Neuronal stem cell (in vitro differentiated cells): ENCODE results near the gene FATE1.
A peak's percentile ranks its signal among the peaks of the same experiment; 100 is the strongest.
"Not testable (repeated sequence)": the region's sequence is repeated elsewhere in the genome, so short reads cannot be mapped to it uniquely, and the experiment has no call there.

Source experiments
- DNase-seq: peaks from one replicate; pipeline ENCODE4 v3.0.0-alpha.2; 2013; ENCODE audit warnings: low spot score
- H2AFZ ChIP-seq: one replicate; pipeline ENCODE4 v1.6.1; 2013; ENCODE audit warnings: mild to moderate bottlenecking, low read length, inconsistent platforms
- H2AK5ac ChIP-seq: 2 replicates; pipeline ENCODE4 v1.6.1; 2013; ENCODE audit warnings: low read depth, mild to moderate bottlenecking, inconsistent platforms, low read length, moderate library complexity, mixed read lengths
- H2BK120ac ChIP-seq: 2 replicates; pipeline ENCODE4 v1.6.1; 2013; ENCODE audit warnings: low read depth, mild to moderate bottlenecking, inconsistent platforms, low read length, moderate library complexity, mixed read lengths
- H2BK12ac ChIP-seq: one replicate; pipeline ENCODE4 v1.6.1; 2013; ENCODE audit warnings: low read length, inconsistent platforms
- H2BK15ac ChIP-seq: 2 replicates; pipeline ENCODE4 v1.6.1; 2013; ENCODE audit warnings: mild to moderate bottlenecking, low read length, inconsistent platforms, mixed read lengths
- H2BK5ac ChIP-seq: one replicate; pipeline ENCODE4 v1.6.1; 2013; ENCODE audit warnings: inconsistent platforms, mild to moderate bottlenecking, low read length, moderate library complexity
- H3K14ac ChIP-seq: one replicate; pipeline ENCODE4 v1.6.1; 2013; ENCODE audit warnings: low read length, inconsistent platforms
- H3K18ac ChIP-seq: 2 replicates; pipeline ENCODE4 v1.6.1; 2013; ENCODE audit warnings: low read length, inconsistent platforms
- H3K23ac ChIP-seq: 2 replicates; pipeline ENCODE4 v1.6.1; 2013; ENCODE audit warnings: low read depth, mild to moderate bottlenecking, mixed read lengths, low read length, inconsistent platforms; ENCODE audit not compliant: poor library complexity
- H3K27ac ChIP-seq: replicated peaks from 3 replicates; pipeline ENCODE4 v1.5.1; 2013; ENCODE audit warnings: low read length, inconsistent platforms
- H3K27me3 ChIP-seq, 3 experiments: 2 replicates each; pipeline ENCODE4 v1.6.1; 2013; ENCODE audit warnings: low read length in 3 of 3, mild to moderate bottlenecking in 2 of 3, inconsistent platforms in 1 of 3, low read depth in 1 of 3, mixed read lengths in 1 of 3, moderate library complexity in 1 of 3; ENCODE audit not compliant: control insufficient read depth in 3 of 3, insufficient read depth in 3 of 3
- H3K36me3 ChIP-seq, 2 donors: replicated peaks in 1 of 2; 2 replicates each; pipeline ENCODE4 v1.6.1; 2013; ENCODE audit warnings: low read length in 2 of 2; ENCODE audit not compliant: control insufficient read depth in 2 of 2, insufficient read depth in 2 of 2
- H3K4ac ChIP-seq: 2 replicates; pipeline ENCODE4 v1.6.1; 2013; ENCODE audit warnings: inconsistent platforms, mild to moderate bottlenecking, low read length, moderate library complexity
- H3K4me1 ChIP-seq, 2 donors: 1 replicate in 1 of 2; 2 replicates in 1 of 2; pipeline ENCODE4 v1.6.1; 2013; ENCODE audit warnings: low read length in 2 of 2, low read depth in 1 of 2; ENCODE audit not compliant: control insufficient read depth in 2 of 2, insufficient read depth in 1 of 2
- H3K4me2 ChIP-seq: one replicate; pipeline ENCODE4 v1.6.1; 2013; ENCODE audit warnings: mild to moderate bottlenecking, low read length, inconsistent platforms; ENCODE audit not compliant: insufficient read depth, poor library complexity, severe bottlenecking
- H3K4me3 ChIP-seq, 2 donors: 2 replicates each; pipeline ENCODE4 v1.5.1; 2013; ENCODE audit warnings: low read length in 2 of 2, mild to moderate bottlenecking in 2 of 2, inconsistent platforms in 1 of 2, moderate library complexity in 1 of 2
- H3K79me1 ChIP-seq: one replicate; pipeline ENCODE4 v1.6.1; 2013; ENCODE audit warnings: low read depth, mild to moderate bottlenecking, inconsistent platforms, low read length, moderate library complexity
- H3K9ac ChIP-seq: one replicate; pipeline ENCODE4 v1.6.1; 2013; ENCODE audit warnings: mild to moderate bottlenecking, low read depth, low read length, inconsistent platforms; ENCODE audit not compliant: poor library complexity
- H3K9me3 ChIP-seq, 2 donors: replicated peaks in 1 of 2; 2 replicates each; pipeline versions ENCODE3 to v1.6.1; 2013; ENCODE audit warnings: low read length in 2 of 2, mild to moderate bottlenecking in 2 of 2, inconsistent platforms in 1 of 2, low read depth in 1 of 2, mixed read lengths in 1 of 2, moderate library complexity in 1 of 2; ENCODE audit not compliant: control insufficient read depth in 2 of 2, insufficient read depth in 1 of 2
- H4K8ac ChIP-seq: one replicate; pipeline ENCODE4 v1.6.1; 2013; ENCODE audit warnings: low read depth, mild to moderate bottlenecking, inconsistent platforms, low read length, moderate library complexity
- H4K91ac ChIP-seq: one replicate; pipeline ENCODE4 v1.6.1; 2013; ENCODE audit warnings: low read length, low read depth, mild to moderate bottlenecking, inconsistent platforms; ENCODE audit not compliant: poor library complexity
- WGBS, 2 donors: extraction: QIAGEN DNeasy Blood & Tissue Kit; methylation state at CpG; one replicate each; pipeline ENCODE4 v1.1.7; 2013; ENCODE audit warnings: missing lambda C conversion rate in 2 of 2, mixed read lengths in 1 of 2; ENCODE audit not compliant: insufficient read length in 2 of 2, insufficient replicate concordance in 1 of 2; ENCODE audit errors: extremely low coverage in 2 of 2; 5-methylcytosine and 5-hydroxymethylcytosine counted together

Gene FATE1

GRCh38 chrX:151694121-151694520 is 21.7 kb upstream of the FATE1 start:
- no CpG with 5 or more reads among the region's 12 CpGs for WGBS, 2 donors

GRCh38 chrX:151694661-151695582 is 20.9 kb upstream of the FATE1 start, which contains the start of gene PRRG3:
PRRG3 (plus strand) TSS chrX:151695458; CDS start chrX:151698815, 3,357 bp downstream.
- Histone ChIP-seq H3K4me3 (peak within 1 kb of the TSS in 1 of 2 donors; percentile 85), H4K8ac (no peak within 1 kb of the TSS), H3K18ac (peak within 1 kb of the TSS; percentile 92), H3K27ac (no peak within 1 kb of the TSS), H3K9ac (peak within 1 kb of the TSS; percentile 81), H3K79me1 (no peaks in the 10 kb centered on the region), H2BK120ac (no peak within 1 kb of the TSS), H3K4me2 (peak within 1 kb of the TSS; percentile 43), H3K27me3 (peaks cover 0 to 32% (median 0%) of the 10 kb centered on the region in 3 experiments), H3K23ac (no peak within 1 kb of the TSS), H2BK15ac (peak within 1 kb of the TSS; percentile 58), H3K4ac (no peak within 1 kb of the TSS), H3K9me3 (no peaks in the 10 kb centered on the region), H2AK5ac (no peak within 1 kb of the TSS), H4K91ac (no peak within 1 kb of the TSS), H3K36me3 (no peaks in the 10 kb centered on the region), H2BK12ac (no peak within 1 kb of the TSS), H2BK5ac (no peak within 1 kb of the TSS), H2AFZ (no peak within 1 kb of the TSS), H3K14ac (peak within 1 kb of the TSS; percentile 38), H3K4me1 (peaks cover 0 to 4% of the 10 kb centered on the region in 2 donors)
- no CpG with 5 or more reads among the region's 100 CpGs for WGBS, 2 donors
- no peak for DNase-seq

More at GRCh38 chrX:151694121-151694520, 21.7 kb upstream of the FATE1 start:
- Histone ChIP-seq H2BK120ac (no peak overlapping the region), H2AFZ (no peak overlapping the region), H3K18ac (no peak overlapping the region), H3K9me3 (no peaks in the 10 kb centered on the region), H3K9ac (no peak overlapping the region), H2AK5ac (no peak overlapping the region), H3K14ac (no peak overlapping the region), H3K79me1 (no peaks in the 10 kb centered on the region), H3K4me1 (peaks cover 0 to 4% of the 10 kb centered on the region in 2 donors), H4K8ac (no peak overlapping the region), H3K27me3 (peaks cover 0 to 32% (median 0%) of the 10 kb centered on the region in 3 experiments), H2BK12ac (no peak overlapping the region), H3K4me3 (no peak overlapping the region), H2BK5ac (no peak overlapping the region), H4K91ac (no peak overlapping the region), H3K36me3 (no peaks in the 10 kb centered on the region), H3K23ac (no peak overlapping the region), H2BK15ac (peak overlapping the region; percentile 58), H3K4me2 (no peak overlapping the region), H3K27ac (no peak overlapping the region), H3K4ac (no peak overlapping the region)
- no peak for DNase-seq

GRCh38 chrX:151695583-151696340 is 20.1 kb upstream of the FATE1 start:
- Histone ChIP-seq H4K91ac (no peak overlapping the region), H2AFZ (no peak overlapping the region), H2BK5ac (no peak overlapping the region), H2BK15ac (no peak overlapping the region), H3K4ac (no peak overlapping the region), H3K79me1 (no peaks in the 10 kb centered on the region), H3K18ac (peak overlapping the region; percentile 57), H3K9me3 (no peaks in the 10 kb centered on the region), H2BK120ac (no peak overlapping the region), H2AK5ac (no peak overlapping the region), H3K14ac (no peak overlapping the region), H3K27ac (no peak overlapping the region), H4K8ac (no peak overlapping the region), H3K4me3 (peak overlapping the region in 1 of 2 donors; percentile 85), H3K23ac (no peak overlapping the region), H3K9ac (peak overlapping the region; percentile 60), H3K36me3 (no peaks in the 10 kb centered on the region), H2BK12ac (no peak overlapping the region), H3K27me3 (peaks cover 0 to 32% (median 0%) of the 10 kb centered on the region in 3 experiments), H3K4me2 (peak overlapping the region; percentile 43), H3K4me1 (peaks cover 0 to 4% of the 10 kb centered on the region in 2 donors)
- no peak for DNase-seq
- WGBS, 2 donors = no CpG with 5 or more reads among the region's 19 CpGs

DNA sequence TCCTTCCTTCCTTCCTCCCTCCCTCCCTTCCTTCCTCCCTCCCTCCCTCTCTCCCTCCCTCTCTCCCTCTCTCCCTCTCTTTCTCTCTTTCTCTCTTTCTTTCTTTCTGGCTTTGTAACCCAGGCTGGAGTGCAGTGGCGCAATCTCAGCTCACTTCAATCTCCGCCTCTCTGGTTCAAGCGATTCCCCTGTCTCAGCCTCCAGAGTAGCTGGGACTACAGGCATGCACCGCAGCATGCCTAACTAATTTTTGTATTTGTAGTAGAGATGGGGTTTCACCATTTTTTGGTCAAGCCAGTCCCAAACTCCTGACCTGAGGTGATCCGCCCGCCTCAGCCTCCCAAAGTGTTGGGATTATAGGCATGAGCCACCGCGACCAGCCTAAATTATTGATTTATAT is 18.8 kb upstream of the FATE1 start:
- H3K4me2 ChIP-seq, H2BK15ac ChIP-seq, H2AK5ac ChIP-seq, H3K14ac ChIP-seq, H2BK120ac ChIP-seq, H3K79me1 ChIP-seq, H4K8ac ChIP-seq, H3K18ac ChIP-seq, H3K27ac ChIP-seq, H3K4me1 ChIP-seq, H3K36me3 ChIP-seq, H3K4ac ChIP-seq, H2AFZ ChIP-seq, H3K9ac ChIP-seq, H3K9me3 ChIP-seq, H2BK12ac ChIP-seq, H3K4me3 ChIP-seq, H2BK5ac ChIP-seq, H4K91ac ChIP-seq, H3K23ac ChIP-seq, DNase-seq: not testable (repeated sequence)
- H3K27me3 ChIP-seq = peaks cover 0 to 35% (median 0%) of the 10 kb centered on the region in 3 experiments
- WGBS, 2 donors = no CpG with 5 or more reads among the region's 8 CpGs
